ENCODE data around the gene SFRP5. TPM values are rescaled to one million over a fixed set of nuclear protein-coding genes. Genes with fewer than 3 reads are reported as not detected.

The SFRP5 gene, protein sequence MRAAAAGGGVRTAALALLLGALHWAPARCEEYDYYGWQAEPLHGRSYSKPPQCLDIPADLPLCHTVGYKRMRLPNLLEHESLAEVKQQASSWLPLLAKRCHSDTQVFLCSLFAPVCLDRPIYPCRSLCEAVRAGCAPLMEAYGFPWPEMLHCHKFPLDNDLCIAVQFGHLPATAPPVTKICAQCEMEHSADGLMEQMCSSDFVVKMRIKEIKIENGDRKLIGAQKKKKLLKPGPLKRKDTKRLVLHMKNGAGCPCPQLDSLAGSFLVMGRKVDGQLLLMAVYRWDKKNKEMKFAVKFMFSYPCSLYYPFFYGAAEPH
- total RNA-seq = 1 to 10 TPM in 1 of 2 donors, under 1 TPM in 1; 0.41 to 1.8 TPM

DNA sequence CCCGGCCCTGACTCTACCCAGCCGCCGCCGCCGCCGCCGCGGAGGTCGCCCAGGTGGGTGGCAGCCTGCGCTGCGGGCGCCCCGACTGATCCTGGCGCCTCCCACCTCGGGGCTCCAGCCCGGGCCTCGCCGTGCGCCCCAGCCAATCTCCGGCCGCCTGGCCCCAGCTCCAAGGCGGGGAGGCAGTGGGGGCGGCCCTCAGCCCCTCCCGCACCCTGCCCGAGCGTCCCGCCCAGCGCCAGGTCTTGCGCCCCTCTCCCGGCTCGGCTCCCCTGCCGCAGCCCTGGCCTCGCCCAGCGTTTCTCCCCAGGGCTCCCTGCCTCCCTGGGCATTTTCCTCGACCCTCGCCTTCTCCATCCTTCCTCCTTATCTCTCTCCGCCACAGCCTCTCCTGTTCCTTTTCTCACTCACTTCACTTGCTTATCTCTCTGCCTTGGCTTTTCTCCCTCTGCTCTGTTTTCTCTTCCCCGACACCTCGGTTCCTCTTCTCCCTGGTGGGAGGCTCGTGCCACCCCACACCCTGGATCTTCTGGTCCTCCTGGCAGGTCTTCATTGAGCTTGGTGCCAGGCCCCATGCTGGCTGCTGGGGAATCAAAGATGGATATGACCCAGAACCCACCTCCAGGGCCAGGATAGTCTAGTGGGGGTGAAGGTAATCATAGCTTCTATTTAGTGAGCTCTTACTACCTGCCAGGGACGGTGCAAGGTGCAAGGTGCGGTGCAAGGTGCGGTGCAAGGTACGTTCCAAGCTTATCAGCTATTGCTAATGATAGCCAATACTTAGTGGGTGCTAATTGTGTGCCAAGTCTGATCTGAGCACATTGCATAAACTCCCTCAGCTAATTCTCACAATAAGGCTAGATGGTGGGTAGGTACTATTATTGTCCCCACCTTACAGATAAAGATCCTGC, at the start of gene SFRP5:
Gene SFRP5, minus strand, starts transcription at position 87 of the 911 bp plus-strand sequence. CDS start 166 bp downstream, outside the sequence.
- H3K4me1 ChIP-seq (ENCODE audit: control insufficient read depth in 1 of 2, low read depth in 2 of 2) = peaks cover 0 to 9% of the 10 kb centered on the region in 2 donors
- peak within 1 kb of the TSS; percentile 27 for H3K4me3 ChIP-seq
- H3K9me3 ChIP-seq = no peaks in the 10 kb centered on the region
- no peaks in the 10 kb centered on the region for H3K36me3 ChIP-seq
- ATAC-seq (ENCODE audit: insufficient number of reproducible peaks, low FRiP score, low read depth) = no peak
- H3K27ac ChIP-seq = no peak within 1 kb of the TSS
- TF ChIP-seq, protein P1, sequence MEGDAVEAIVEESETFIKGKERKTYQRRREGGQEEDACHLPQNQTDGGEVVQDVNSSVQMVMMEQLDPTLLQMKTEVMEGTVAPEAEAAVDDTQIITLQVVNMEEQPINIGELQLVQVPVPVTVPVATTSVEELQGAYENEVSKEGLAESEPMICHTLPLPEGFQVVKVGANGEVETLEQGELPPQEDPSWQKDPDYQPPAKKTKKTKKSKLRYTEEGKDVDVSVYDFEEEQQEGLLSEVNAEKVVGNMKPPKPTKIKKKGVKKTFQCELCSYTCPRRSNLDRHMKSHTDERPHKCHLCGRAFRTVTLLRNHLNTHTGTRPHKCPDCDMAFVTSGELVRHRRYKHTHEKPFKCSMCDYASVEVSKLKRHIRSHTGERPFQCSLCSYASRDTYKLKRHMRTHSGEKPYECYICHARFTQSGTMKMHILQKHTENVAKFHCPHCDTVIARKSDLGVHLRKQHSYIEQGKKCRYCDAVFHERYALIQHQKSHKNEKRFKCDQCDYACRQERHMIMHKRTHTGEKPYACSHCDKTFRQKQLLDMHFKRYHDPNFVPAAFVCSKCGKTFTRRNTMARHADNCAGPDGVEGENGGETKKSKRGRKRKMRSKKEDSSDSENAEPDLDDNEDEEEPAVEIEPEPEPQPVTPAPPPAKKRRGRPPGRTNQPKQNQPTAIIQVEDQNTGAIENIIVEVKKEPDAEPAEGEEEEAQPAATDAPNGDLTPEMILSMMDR (IDR thresholded peaks at IDR 0.05) = no peak
- no peaks in the 10 kb centered on the region for H3K27me3 ChIP-seq (replicated peaks; ENCODE audit: insufficient read depth)
- no peak for DNase-seq (ENCODE audit: low spot score)

DNA sequence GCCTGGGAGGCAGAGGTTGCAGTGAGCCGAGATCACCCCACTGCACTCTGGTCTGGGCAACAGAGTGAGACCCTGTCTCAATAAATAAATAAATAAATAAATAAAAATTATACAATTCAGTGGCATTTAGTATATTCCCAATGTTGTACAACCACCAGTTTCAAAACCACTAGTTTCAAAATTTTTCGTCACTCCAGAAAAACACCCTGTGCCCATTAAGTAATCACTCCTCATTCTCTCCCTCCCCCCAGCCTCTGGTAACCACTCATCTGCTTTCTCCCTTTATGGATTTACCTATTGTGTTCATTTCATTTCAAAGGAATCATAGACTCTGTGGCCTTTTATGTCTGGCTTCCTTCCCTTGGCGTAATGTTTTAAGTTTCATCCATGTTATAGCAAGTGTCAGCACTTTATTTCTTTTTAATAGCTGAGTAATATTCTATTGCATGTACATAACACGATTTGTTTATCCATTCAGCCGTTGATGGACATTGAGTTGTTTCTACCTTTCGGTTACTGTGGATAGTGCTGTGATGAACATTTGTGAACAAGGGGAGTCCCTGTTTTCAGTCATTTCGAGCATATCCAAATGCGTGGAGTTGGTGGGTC, 48.4 kb upstream of the SFRP5 start:
- no peaks in the 10 kb centered on the region for H3K36me3 ChIP-seq
- no peaks in the 10 kb centered on the region for H3K27me3 ChIP-seq (replicated peaks; ENCODE audit: insufficient read depth)
- ATAC-seq (ENCODE audit: insufficient number of reproducible peaks, low FRiP score, low read depth) = no peak

DNA sequence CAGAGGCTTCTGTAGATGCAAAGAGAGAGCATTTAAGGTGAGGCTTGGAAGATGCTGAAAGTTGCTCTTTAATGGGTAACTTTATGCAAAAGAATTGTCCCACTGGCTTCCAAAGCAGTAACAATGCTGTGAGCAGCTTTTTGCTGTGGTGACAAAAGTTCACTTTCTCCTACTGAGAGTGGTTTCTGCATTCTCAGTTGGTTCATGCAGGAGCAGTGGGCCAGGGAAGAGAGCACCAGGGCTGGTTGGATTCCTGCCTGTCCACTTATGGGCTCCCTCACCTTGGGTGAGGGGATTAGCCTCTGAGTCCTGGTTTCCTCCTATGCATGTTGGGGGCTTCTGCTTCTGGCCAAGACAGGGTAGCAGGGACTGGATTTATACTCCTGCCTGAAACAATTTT, 46.8 kb upstream of the SFRP5 start:
- H3K4me1 ChIP-seq (ENCODE audit: control insufficient read depth in 1 of 2, low read depth in 2 of 2) = no peaks in the 10 kb centered on the region
- TF ChIP-seq, protein P1 (IDR thresholded peaks at IDR 0.05) = no peak
- H3K4me3 ChIP-seq = no peak overlapping the region
- H3K9me3 ChIP-seq = no peaks in the 10 kb centered on the region
- DNase-seq (ENCODE audit: low spot score) (no peak), ATAC-seq (ENCODE audit: insufficient number of reproducible peaks, low FRiP score, low read depth) (no peak)
- H3K36me3 ChIP-seq = no peaks in the 10 kb centered on the region
- H3K27ac ChIP-seq = no peak overlapping the region
- H3K27me3 ChIP-seq (replicated peaks; ENCODE audit: insufficient read depth) = no peaks in the 10 kb centered on the region

More for the DNA sequence above, 48.4 kb upstream of the SFRP5 start:
- TF ChIP-seq, protein P1 (IDR thresholded peaks at IDR 0.05) = no peak
- Histone ChIP-seq H3K4me3 (no peak overlapping the region), H3K9me3 (no peaks in the 10 kb centered on the region), H3K4me1 (ENCODE audit: control insufficient read depth in 1 of 2, low read depth in 2 of 2) (no peaks in the 10 kb centered on the region), H3K27ac (no peak overlapping the region)
- no peak for DNase-seq (ENCODE audit: low spot score)

DNA sequence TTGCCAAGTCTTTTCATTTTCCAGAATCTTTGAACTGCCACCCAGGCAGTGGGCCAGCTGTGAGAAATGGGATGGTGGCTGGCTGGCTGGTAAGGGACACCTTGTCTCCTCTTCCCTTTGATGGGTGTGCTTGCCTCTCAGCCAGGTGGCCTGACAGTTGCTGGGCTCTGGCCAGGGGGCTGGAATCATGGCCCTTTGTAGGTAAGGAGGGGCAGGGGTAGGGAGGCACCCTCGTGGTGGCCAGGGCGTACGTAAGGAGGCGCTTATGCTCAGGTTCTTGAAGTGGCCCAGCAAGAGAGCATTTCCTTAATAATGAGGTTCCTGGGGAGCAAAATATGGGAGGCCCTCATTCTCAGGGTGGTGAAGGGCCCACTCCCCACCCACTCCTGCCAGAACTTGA, 44.8 kb upstream of the SFRP5 start:
- DNase-seq (ENCODE audit: low spot score) = no peak
- H3K36me3 ChIP-seq = no peaks in the 10 kb centered on the region
- ATAC-seq (ENCODE audit: insufficient number of reproducible peaks, low FRiP score, low read depth) = no peak
- TF ChIP-seq, protein P1 (IDR thresholded peaks at IDR 0.05) = no peak
- no peaks in the 10 kb centered on the region for H3K4me1 ChIP-seq (ENCODE audit: control insufficient read depth in 1 of 2, low read depth in 2 of 2)
- no peaks in the 10 kb centered on the region for H3K27me3 ChIP-seq (replicated peaks; ENCODE audit: insufficient read depth)
- H3K27ac ChIP-seq = no peak overlapping the region
- no peak overlapping the region for H3K4me3 ChIP-seq
- H3K9me3 ChIP-seq = no peaks in the 10 kb centered on the region

DNA sequence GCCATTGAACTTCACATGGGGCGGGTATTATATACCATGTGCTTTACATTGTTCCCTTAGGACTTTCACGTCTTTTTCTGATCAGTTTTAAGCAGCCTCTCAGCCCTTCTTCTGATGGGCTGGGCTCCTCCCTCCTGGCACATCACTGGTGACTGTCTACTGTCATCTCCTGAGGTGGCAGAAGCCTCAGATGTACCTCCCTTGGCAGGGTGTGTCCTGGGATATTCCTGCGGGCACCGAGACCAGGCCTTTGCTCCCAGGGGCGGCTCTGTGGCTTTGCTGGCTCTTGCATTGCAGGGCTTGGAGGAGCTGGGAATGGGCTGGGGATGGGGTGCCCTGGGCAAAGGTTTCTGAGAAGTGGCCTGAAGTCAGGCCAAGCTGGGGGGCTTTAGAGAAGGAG, 43.2 kb upstream of the SFRP5 start:
- Histone ChIP-seq H3K4me1 (ENCODE audit: control insufficient read depth in 1 of 2, low read depth in 2 of 2) (no peaks in the 10 kb centered on the region), H3K36me3 (no peaks in the 10 kb centered on the region), H3K9me3 (no peaks in the 10 kb centered on the region), H3K4me3 (no peak overlapping the region), H3K27ac (no peak overlapping the region), H3K27me3 (replicated peaks; ENCODE audit: insufficient read depth) (no peaks in the 10 kb centered on the region)
- ATAC-seq (ENCODE audit: insufficient number of reproducible peaks, low FRiP score, low read depth) = no peak
- no peak for DNase-seq (ENCODE audit: low spot score)
- TF ChIP-seq, protein P1 (IDR thresholded peaks at IDR 0.05) = no peak
